Thyroid gland (tissue), 4 donors: Measurements from ENCODE around the gene SH3RF3. TPM values are rescaled to one million over a fixed set of nuclear protein-coding genes. Genes with fewer than 3 reads are reported as not detected.

Source experiments
- DNase-seq, 2 donors: peaks; one replicate each; pipeline ENCODE4 v3.0.0-alpha.2; 2019
- H3K27ac ChIP-seq, 3 donors: fragments of 200-600 bp; sonication (generic); 1 replicate in 2 of 3; 2 replicates in 1 of 3; pipeline ENCODE4 v1.5.1; 2016 to 2019; ENCODE audit warnings: mild to moderate bottlenecking in 1 of 3, moderate library complexity in 1 of 3
- H3K27me3 ChIP-seq: fragments of 200-600 bp; sonication (generic); one replicate; pipeline ENCODE4 v1.5.1; 2019
- H3K36me3 ChIP-seq, 2 donors: fragments of 200-600 bp; sonication (generic); one replicate each; pipeline ENCODE4 v1.5.1; 2016 to 2019
- H3K4me1 ChIP-seq, 2 donors: fragments of 200-600 bp; sonication (generic); one replicate each; pipeline ENCODE4 v1.5.1; 2017 to 2019
- H3K4me3 ChIP-seq, 3 donors: fragments of 200-600 bp; sonication (generic); replicated peaks in 1 of 3; 1 replicate in 2 of 3; 2 replicates in 1 of 3; pipeline ENCODE4 v1.5.1; 2016; ENCODE audit warnings: mild to moderate bottlenecking in 1 of 3
- H3K9me3 ChIP-seq: fragments of 200-600 bp; sonication (generic); one replicate; pipeline ENCODE4 v1.5.1; 2017
- POLR2A ChIP-seq, 2 donors: fragments of 450-650 bp; IDR thresholded peaks; one replicate each; pipeline ENCODE4 v1.6.1; 2017; ENCODE audit warnings: antibody characterized with exemption in 2 of 2, mild to moderate bottlenecking in 2 of 2, moderate library complexity in 1 of 2
- WGBS, 2 donors: methylation state at CpG; one replicate each; pipeline ENCODE4 v1.1.5; 2017; 5-methylcytosine and 5-hydroxymethylcytosine counted together
- intact Hi-C: fragments of 100-400 bp; cut with DNase I; formaldehyde crosslinking; loops from one replicate; pipeline ENCODE4 v1.15.1; 2023
- total RNA-seq, 4 donors: library from RNA; depleted of rRNA; stranded (reverse); fragments of >200 nt; gene quantifications; one replicate each; pipeline ENCODE4 v1.2.3, GENCODE V29; 2016
- TF ChIP-seq, protein P1 (sequence below), 6 experiments: fragments of 200-600 bp in 3 of 6; fragments of 450-650 bp in 3 of 6; sonication (generic) in 3 of 6; IDR thresholded peaks; one replicate each; pipeline ENCODE4 v1.5.1; 2016 to 2019; ENCODE audit warnings: antibody characterized with exemption in 6 of 6, mild to moderate bottlenecking in 2 of 6, inconsistent platforms in 1 of 6, moderate library complexity in 1 of 6

The SH3RF3 gene
- total RNA-seq, 4 donors from 2014 or later, result 2.1 to 7.4 (median 2.8) TPM

DNA sequence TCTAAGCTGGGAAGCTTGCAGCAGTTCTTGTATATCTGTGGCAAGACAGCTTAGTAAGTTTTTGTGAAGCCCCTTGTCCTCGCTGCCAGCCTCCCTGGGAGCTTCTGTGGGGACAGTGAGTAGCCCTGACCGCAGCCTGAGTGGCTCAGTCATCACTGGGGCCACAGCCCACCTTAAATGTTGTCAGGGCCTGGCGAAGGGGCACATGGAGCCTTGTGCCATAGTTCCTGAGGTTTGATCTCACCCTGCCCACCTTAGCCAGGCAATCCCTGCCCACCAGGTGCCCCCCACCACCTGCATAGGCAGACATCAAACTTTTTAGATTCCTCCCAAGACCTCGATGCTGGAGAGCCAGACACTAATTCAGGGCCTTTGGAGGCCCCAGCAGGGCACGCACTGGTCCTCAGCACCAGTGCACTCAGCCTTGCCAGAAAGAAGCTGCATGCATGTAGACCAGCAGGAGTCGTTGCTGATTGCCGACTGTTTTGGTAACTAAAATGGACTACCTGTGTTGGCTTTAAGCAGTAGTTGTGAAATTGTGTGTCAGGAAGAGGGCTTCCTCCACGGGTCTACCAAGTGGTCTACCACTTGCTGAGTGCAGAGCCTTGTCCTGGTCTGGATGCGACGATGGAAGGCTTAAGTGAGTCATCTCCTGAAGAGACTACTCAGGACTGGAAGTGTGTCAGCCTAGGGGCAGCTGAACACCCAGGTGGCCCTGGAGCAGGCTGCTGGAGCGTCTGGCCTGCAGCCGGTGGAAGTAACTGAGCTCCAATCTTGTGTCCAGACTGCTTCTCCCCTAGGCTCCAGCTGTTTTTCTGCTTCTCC lies 251.7 kb downstream of the SH3RF3 start:
- Histone ChIP-seq H3K27me3 (no peaks in the 10 kb centered on the region), H3K4me3 (no peak overlapping the region), H3K27ac (no peak overlapping the region), H3K4me1 (peaks cover 26 to 47% of the 10 kb centered on the region in 2 donors), H3K9me3 (no peaks in the 10 kb centered on the region), H3K36me3 (no peaks in the 10 kb centered on the region)
- intact Hi-C loops, result no loop called here
- DNase-seq, result peak in 1 of 2 donors; percentile 4
- WGBS, 2 donors, result 75 to 88% methylated on average over 10 of the region's 12 CpGs
- no peak for TF ChIP-seq POLR2A (IDR thresholded peaks at IDR 0.05)
- TF ChIP-seq, protein P1, sequence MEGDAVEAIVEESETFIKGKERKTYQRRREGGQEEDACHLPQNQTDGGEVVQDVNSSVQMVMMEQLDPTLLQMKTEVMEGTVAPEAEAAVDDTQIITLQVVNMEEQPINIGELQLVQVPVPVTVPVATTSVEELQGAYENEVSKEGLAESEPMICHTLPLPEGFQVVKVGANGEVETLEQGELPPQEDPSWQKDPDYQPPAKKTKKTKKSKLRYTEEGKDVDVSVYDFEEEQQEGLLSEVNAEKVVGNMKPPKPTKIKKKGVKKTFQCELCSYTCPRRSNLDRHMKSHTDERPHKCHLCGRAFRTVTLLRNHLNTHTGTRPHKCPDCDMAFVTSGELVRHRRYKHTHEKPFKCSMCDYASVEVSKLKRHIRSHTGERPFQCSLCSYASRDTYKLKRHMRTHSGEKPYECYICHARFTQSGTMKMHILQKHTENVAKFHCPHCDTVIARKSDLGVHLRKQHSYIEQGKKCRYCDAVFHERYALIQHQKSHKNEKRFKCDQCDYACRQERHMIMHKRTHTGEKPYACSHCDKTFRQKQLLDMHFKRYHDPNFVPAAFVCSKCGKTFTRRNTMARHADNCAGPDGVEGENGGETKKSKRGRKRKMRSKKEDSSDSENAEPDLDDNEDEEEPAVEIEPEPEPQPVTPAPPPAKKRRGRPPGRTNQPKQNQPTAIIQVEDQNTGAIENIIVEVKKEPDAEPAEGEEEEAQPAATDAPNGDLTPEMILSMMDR (IDR thresholded peaks at IDR 0.05), result no peak

DNA sequence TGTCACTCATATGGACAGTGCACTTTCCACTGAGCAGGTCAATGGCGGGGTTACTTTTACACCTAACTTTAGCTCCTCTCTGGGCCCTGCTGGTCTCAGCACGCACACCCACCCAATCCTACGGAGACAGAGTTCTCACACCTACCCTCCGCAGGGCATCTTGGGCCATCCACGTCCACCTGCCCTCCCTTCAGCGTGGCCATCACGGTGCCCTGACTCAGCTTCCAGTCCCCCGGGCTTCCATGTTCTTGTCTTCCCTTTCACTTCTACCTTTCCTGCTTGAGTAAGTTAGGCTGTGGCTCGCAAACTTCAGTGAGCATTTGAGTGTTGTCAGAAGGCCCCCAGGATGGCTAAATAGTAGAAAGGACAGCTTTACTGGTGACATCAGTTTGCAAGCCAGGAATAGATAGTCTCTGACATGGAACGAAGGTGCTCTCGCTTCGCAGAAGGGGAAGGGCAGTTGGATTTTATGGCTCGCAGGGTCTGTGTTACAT lies 252.4 kb downstream of the SH3RF3 start:
- H3K36me3 ChIP-seq, result no peaks in the 10 kb centered on the region
- H3K9me3 ChIP-seq, result no peaks in the 10 kb centered on the region
- DNase-seq, result peak; percentile 28 to 52
- H3K4me1 ChIP-seq, result peaks cover 26 to 52% of the 10 kb centered on the region in 2 donors
- no peaks in the 10 kb centered on the region for H3K27me3 ChIP-seq
- no peak overlapping the region for H3K27ac ChIP-seq
- intact Hi-C loops, result no loop called here
- TF ChIP-seq POLR2A (IDR thresholded peaks at IDR 0.05), result no peak
- TF ChIP-seq, protein P1 (IDR thresholded peaks at IDR 0.05), result no peak
- no peak overlapping the region for H3K4me3 ChIP-seq
- 70 to 72% methylated on average over 13 of the region's 13 CpGs for WGBS, 2 donors

DNA sequence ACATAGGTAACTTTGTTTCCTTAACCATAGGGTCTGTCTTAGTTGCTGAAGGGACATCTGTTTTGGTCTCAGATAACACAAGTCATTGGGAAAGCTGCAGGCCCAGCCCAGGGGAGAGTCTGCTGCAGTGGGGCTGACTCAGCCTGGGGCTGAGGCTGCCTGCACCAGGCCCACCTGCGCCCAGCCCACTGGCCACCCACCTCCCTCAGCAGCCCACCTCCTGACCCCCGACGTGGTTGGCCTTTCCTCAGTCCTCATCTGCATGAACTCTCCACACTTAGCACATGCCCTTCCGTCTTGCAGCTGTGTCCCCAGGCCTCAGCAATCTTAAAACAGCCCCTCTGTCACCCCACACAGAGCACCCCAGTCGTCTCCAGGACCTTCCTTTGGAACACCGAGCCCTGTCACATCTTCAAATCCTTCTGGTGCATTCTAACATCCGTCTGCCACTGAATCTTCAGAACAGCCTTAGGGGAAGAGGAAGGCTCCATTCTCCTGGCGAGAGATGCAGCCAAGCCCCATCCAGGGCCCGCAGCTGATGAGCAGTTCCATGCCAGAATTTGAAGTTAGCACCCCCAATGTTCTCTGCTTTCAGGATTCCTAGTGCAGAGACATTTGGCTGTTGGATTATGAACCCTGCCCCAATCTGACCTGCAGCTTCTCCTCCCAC lies 253.4 kb downstream of the SH3RF3 start:
- intact Hi-C loops, result no loop called here
- WGBS, 2 donors, result 72 to 74% methylated on average over 8 to 9 of the region's 9 CpGs
- peak overlapping the region; percentile 40 to 69 (median 51) for H3K27ac ChIP-seq
- no peaks in the 10 kb centered on the region for H3K9me3 ChIP-seq
- H3K27me3 ChIP-seq, result no peaks in the 10 kb centered on the region
- no peak overlapping the region for H3K4me3 ChIP-seq
- peaks cover 26 to 52% of the 10 kb centered on the region in 2 donors for H3K4me1 ChIP-seq
- no peaks in the 10 kb centered on the region for H3K36me3 ChIP-seq
- DNase-seq, result peak in 1 of 2 donors; percentile 2
- no peak for TF ChIP-seq POLR2A (IDR thresholded peaks at IDR 0.05)
- TF ChIP-seq, protein P1 (IDR thresholded peaks at IDR 0.05), result no peak

DNA sequence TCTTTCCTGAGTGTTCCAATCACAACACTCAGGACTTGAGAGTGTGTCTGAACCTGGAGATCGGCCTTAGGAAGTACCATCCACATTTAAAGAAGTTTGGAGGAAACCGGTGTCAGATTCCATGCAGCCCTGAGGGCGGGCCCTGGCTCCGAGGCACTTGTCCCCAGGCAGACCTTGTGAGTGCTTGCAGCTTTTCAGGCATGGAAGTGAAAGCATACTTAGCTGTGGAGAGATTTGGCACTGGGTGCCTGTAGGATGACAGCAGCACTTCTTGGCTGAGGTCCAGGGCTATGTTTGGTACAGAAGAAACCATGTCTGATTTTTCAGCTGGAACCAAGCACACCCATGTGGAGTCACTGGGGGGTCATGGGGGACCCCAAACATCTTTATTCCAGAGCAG lies 253.9 kb downstream of the SH3RF3 start:
- H3K9me3 ChIP-seq, result no peaks in the 10 kb centered on the region
- 5 to 6% methylated on average over 4 of the region's 4 CpGs for WGBS, 2 donors
- H3K27ac ChIP-seq, result peak overlapping the region; percentile 51 to 69 (median 63)
- peaks cover 26 to 52% of the 10 kb centered on the region in 2 donors for H3K4me1 ChIP-seq
- no peak for TF ChIP-seq POLR2A (IDR thresholded peaks at IDR 0.05)
- peak; percentile 96 for DNase-seq
- no peaks in the 10 kb centered on the region for H3K27me3 ChIP-seq
- H3K36me3 ChIP-seq, result no peaks in the 10 kb centered on the region
- intact Hi-C loops, result no loop called here
- H3K4me3 ChIP-seq, result no peak overlapping the region

DNA sequence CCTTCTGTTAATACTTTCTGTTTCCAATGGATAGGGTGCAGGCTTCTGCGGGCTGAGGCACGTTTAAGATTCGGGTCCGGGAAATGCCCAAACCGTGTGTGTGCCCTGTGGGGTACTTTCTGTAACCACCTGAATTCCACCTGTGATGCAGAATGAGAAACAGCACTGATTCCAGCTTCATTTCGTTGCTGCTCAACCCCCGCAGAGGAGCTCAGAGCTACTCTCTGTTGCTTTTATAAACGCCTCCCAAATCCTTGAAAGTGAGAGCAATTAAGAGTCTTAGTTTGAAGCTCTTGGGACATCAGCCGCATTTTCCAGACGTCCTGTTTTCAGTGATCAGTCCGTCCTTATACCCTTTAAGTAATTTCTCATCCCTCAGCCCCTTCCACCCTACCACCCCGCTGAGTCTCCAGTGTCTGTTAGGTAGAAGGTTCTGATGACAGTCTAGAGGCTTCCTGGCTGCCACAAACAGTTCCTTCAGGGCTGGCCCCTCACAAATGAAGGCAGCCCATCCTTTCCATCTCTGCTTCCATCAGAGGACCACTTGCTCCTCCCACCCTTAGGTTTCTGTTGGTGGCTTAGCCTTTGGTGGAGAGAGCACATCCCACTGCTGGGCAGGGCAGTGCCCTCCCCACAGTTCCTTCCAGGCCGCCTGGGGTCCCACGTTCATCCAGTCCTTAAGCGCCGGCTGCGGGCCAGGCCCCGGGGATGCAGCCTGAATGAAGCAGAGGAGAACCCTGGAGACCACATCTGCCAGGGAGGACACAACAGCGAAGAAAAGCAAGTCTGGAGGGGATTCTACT lies 254.7 kb downstream of the SH3RF3 start:
- Histone ChIP-seq H3K4me1 (peaks cover 26 to 52% of the 10 kb centered on the region in 2 donors), H3K9me3 (no peaks in the 10 kb centered on the region), H3K27me3 (no peaks in the 10 kb centered on the region), H3K4me3 (no peak overlapping the region), H3K36me3 (no peaks in the 10 kb centered on the region), H3K27ac (peak overlapping the region; percentile 36 to 69 (median 63))
- 71 to 74% methylated on average over 19 of the region's 19 CpGs for WGBS, 2 donors
- intact Hi-C loops, result no loop called here
- DNase-seq, result peak in 1 of 2 donors; percentile 1
- TF ChIP-seq, protein P1 (IDR thresholded peaks at IDR 0.05), result no peak
- no peak for TF ChIP-seq POLR2A (IDR thresholded peaks at IDR 0.05)
